H1 (cell line): Measurements from ENCODE around the gene ASTN2. TPM values are rescaled to one million over a fixed set of nuclear protein-coding genes. Genes with fewer than 3 reads are reported as not detected.

Experiments used
- CTCF ChIA-PET: fragments of 300-600 bp; sonication (Branson Sonifier 250); formaldehyde crosslinking; loops from one replicate; lab custom pipeline; 2021; ENCODE audit not compliant: partially characterized antibody; lab: Charles Lee
- POLR2A ChIA-PET: fragments of 300-600 bp; sonication (Branson Sonifier 250); formaldehyde crosslinking; loops from one replicate; lab custom pipeline; 2021; ENCODE audit warnings: inconsistent platforms; ENCODE audit not compliant: partially characterized antibody; lab: Charles Lee
- DNase-seq, 2 experiments: peaks; one replicate each; pipeline versions ENCODE4 v3.0.0 to v3.0.0-alpha.2; 2010 to 2022; ENCODE audit warnings: low spot score in 2 of 2, low read depth in 1 of 2, mixed read lengths in 1 of 2
- FAIRE-seq: peaks from 2 replicates; lab custom pipeline; 2011; peaks lifted over from hg19 to GRCh38; lab: Jason Lieb, UNC
- H2AFZ ChIP-seq: 2 replicates; pipeline ENCODE4 v1.8.1; 2012; ENCODE audit warnings: low read length, inconsistent platforms
- H2AK5ac ChIP-seq: 2 replicates; pipeline ENCODE4 v1.6.1; 2013; ENCODE audit warnings: low read depth, low read length
- H2BK120ac ChIP-seq: replicated peaks from 2 replicates; pipeline ENCODE3; 2013; ENCODE audit warnings: low read depth, low read length, inconsistent platforms
- H2BK12ac ChIP-seq: 2 replicates; pipeline ENCODE4 v1.6.1; 2013; ENCODE audit warnings: low read depth, low read length
- H2BK15ac ChIP-seq: 2 replicates; pipeline ENCODE4 v1.6.1; 2013; ENCODE audit warnings: low read length
- H2BK20ac ChIP-seq: 2 replicates; pipeline ENCODE4 v1.6.1; 2013; ENCODE audit warnings: low read length
- H2BK5ac ChIP-seq: 2 replicates; pipeline ENCODE4 v1.6.1; 2013; ENCODE audit warnings: low read depth, low read length
- H3K14ac ChIP-seq: 2 replicates; pipeline ENCODE4 v1.6.1; 2013; ENCODE audit warnings: inconsistent platforms; ENCODE audit not compliant: insufficient read length
- H3K18ac ChIP-seq: 2 replicates; pipeline ENCODE4 v1.6.1; 2013; ENCODE audit warnings: low read length; ENCODE audit errors: extremely low read depth
- H3K23ac ChIP-seq: 2 replicates; pipeline ENCODE4 v1.6.1; 2013; ENCODE audit warnings: inconsistent platforms; ENCODE audit not compliant: insufficient read length
- H3K23me2 ChIP-seq: 2 replicates; pipeline ENCODE4 v1.6.1; 2013; ENCODE audit warnings: low read depth, low read length
- H3K27ac ChIP-seq: 2 replicates; pipeline ENCODE4 v1.6.1; 2011; ENCODE audit warnings: low read depth, low read length, inconsistent platforms
- H3K27me3 ChIP-seq, 4 experiments: replicated peaks in 1 of 4; 1 replicate in 1 of 4; 2 replicates in 3 of 4; pipeline versions ENCODE4 v1.6.1 to v1.8.1; 2011 to 2013; ENCODE audit warnings: low read length in 3 of 4, mild to moderate bottlenecking in 3 of 4, inconsistent platforms in 2 of 4, mixed read lengths in 2 of 4, moderate library complexity in 1 of 4; ENCODE audit not compliant: control insufficient read depth in 3 of 4, insufficient read depth in 3 of 4; ENCODE audit errors: extremely low read depth in 1 of 4
- H3K36me3 ChIP-seq, 4 experiments: 2 replicates each; pipeline versions ENCODE4 v1.6.1 to v1.8.1; 2011 to 2013; ENCODE audit warnings: mild to moderate bottlenecking in 4 of 4, low read length in 3 of 4, moderate library complexity in 2 of 4, control low read depth in 1 of 4, inconsistent platforms in 1 of 4; ENCODE audit not compliant: insufficient read depth in 4 of 4, control insufficient read depth in 2 of 4
- H3K4ac ChIP-seq: replicated peaks from 2 replicates; pipeline ENCODE3; 2013; ENCODE audit warnings: low read length, low read depth, mixed read lengths, inconsistent platforms; ENCODE audit not compliant: insufficient read length
- H3K4me1 ChIP-seq, 4 experiments: replicated peaks in 1 of 4; 1 replicate in 1 of 4; 2 replicates in 3 of 4; pipeline versions ENCODE4 v1.6.1 to v1.8.1; 2011 to 2013; ENCODE audit warnings: low read length in 3 of 4, inconsistent platforms in 2 of 4, mixed read lengths in 1 of 4; ENCODE audit not compliant: insufficient read depth in 4 of 4, control insufficient read depth in 3 of 4
- H3K4me2 ChIP-seq, 2 experiments: 2 replicates each; pipeline versions ENCODE4 v1.6.1 to v1.8.1; 2011 to 2013; ENCODE audit warnings: low read depth in 2 of 2, low read length in 2 of 2, control low read depth in 1 of 2, inconsistent platforms in 1 of 2, mild to moderate bottlenecking in 1 of 2; ENCODE audit not compliant: insufficient read depth in 1 of 2
- H3K4me3 ChIP-seq, 4 experiments: fragments of 200-600, 300-600 bp in 1 of 4; sonication (generic), shearing (Covaris generic), sonication (Bioruptor Twin) in 1 of 4; 2 replicates each; pipeline versions ENCODE4 v1.5.1 to v1.8.1; 2011 to 2016; ENCODE audit warnings: low read length in 4 of 4, low read depth in 3 of 4, control low read depth in 2 of 4, inconsistent platforms in 2 of 4, mild to moderate bottlenecking in 2 of 4, mixed read lengths in 1 of 4, moderate library complexity in 1 of 4; ENCODE audit not compliant: insufficient read depth in 2 of 4; ENCODE audit errors: extremely low read depth in 1 of 4
- H3K56ac ChIP-seq: replicated peaks from 2 replicates; pipeline ENCODE3; 2013; ENCODE audit warnings: low read depth, mild to moderate bottlenecking, mixed read lengths, low read length, inconsistent platforms; ENCODE audit not compliant: insufficient read length
- H3K79me1 ChIP-seq: 2 replicates; pipeline ENCODE4 v1.6.1; 2013; ENCODE audit warnings: low read depth, low read length, control low read depth
- H3K79me2 ChIP-seq, 2 experiments: 2 replicates each; pipeline versions ENCODE4 v1.6.1 to v1.8.1; 2012 to 2013; ENCODE audit warnings: low read length in 2 of 2, mild to moderate bottlenecking in 2 of 2, inconsistent platforms in 1 of 2; ENCODE audit not compliant: insufficient read depth in 2 of 2, control insufficient read depth in 1 of 2
- H3K9ac ChIP-seq, 4 experiments: replicated peaks in 1 of 4; 1 replicate in 1 of 4; 2 replicates in 3 of 4; pipeline versions ENCODE4 v1.6.1 to v1.8.1; 2011 to 2013; ENCODE audit warnings: low read depth in 3 of 4, low read length in 3 of 4, control low read depth in 2 of 4, mild to moderate bottlenecking in 2 of 4, moderate library complexity in 2 of 4, inconsistent platforms in 1 of 4; ENCODE audit errors: extremely low read depth in 1 of 4
- H3K9me3 ChIP-seq, 2 experiments: 2 replicates each; pipeline versions ENCODE4 v1.6.1 to v1.8.1; 2012 to 2013; ENCODE audit warnings: mild to moderate bottlenecking in 2 of 2, moderate library complexity in 2 of 2, control low read depth in 1 of 2, inconsistent platforms in 1 of 2, low read depth in 1 of 2, low read length in 1 of 2, mixed read lengths in 1 of 2; ENCODE audit not compliant: insufficient read depth in 2 of 2
- H4K20me1 ChIP-seq, 2 experiments: replicated peaks in 1 of 2; 2 replicates each; pipeline versions ENCODE3 to v1.8.1; 2011 to 2013; ENCODE audit warnings: inconsistent platforms in 2 of 2, low read length in 2 of 2, mild to moderate bottlenecking in 1 of 2; ENCODE audit not compliant: insufficient read depth in 2 of 2, control insufficient read depth in 1 of 2
- H4K5ac ChIP-seq: 2 replicates; pipeline ENCODE4 v1.6.1; 2013; ENCODE audit warnings: low read length, low read depth, mixed read lengths, inconsistent platforms; ENCODE audit not compliant: insufficient read length
- H4K8ac ChIP-seq: 2 replicates; pipeline ENCODE4 v1.8.0; 2013; ENCODE audit warnings: mild to moderate bottlenecking, moderate library complexity, low read length, inconsistent platforms; ENCODE audit not compliant: insufficient read depth; ENCODE audit errors: extremely low read depth
- H4K91ac ChIP-seq: replicated peaks from 2 replicates; pipeline ENCODE3; 2013; ENCODE audit warnings: low read length, mixed read lengths, inconsistent platforms; ENCODE audit not compliant: insufficient read length
- CTBP2 ChIP-seq: IDR thresholded peaks from 2 replicates; pipeline ENCODE4 v1.7.0; 2011; ENCODE audit warnings: borderline replicate concordance, mild to moderate bottlenecking, moderate library complexity, mixed read lengths, low read length; ENCODE audit not compliant: insufficient read depth, insufficient read length
- EP300 ChIP-seq, 2 experiments: IDR thresholded peaks; 1 replicate in 1 of 2; 2 replicates in 1 of 2; pipeline ENCODE4 v1.6.1; 2011 to 2012; ENCODE audit warnings: low read depth in 2 of 2, low read length in 2 of 2, mild to moderate bottlenecking in 2 of 2, borderline replicate concordance in 1 of 2, inconsistent platforms in 1 of 2, moderate library complexity in 1 of 2
- NANOG ChIP-seq: IDR thresholded peaks from 2 replicates; pipeline ENCODE4 v1.6.1; 2011; ENCODE audit warnings: low read length, low read depth, mild to moderate bottlenecking, inconsistent platforms; ENCODE audit not compliant: insufficient read depth, poor library complexity, severe bottlenecking
- POLR2A ChIP-seq, 2 experiments: IDR thresholded peaks; 1 replicate in 1 of 2; 2 replicates in 1 of 2; pipeline ENCODE4 v1.6.1; 2011; ENCODE audit warnings: low read depth in 2 of 2, low read length in 2 of 2, mild to moderate bottlenecking in 2 of 2; ENCODE audit errors: control extremely low read depth in 1 of 2
- SAP30 ChIP-seq: fragments of 300-600 bp; sonication (generic); IDR thresholded peaks from 2 replicates; pipeline ENCODE4 v1.7.1; 2012; ENCODE audit warnings: low read length, moderate library complexity, mild to moderate bottlenecking, inconsistent platforms; ENCODE audit not compliant: insufficient read depth, insufficient replicate concordance
- SP2 ChIP-seq: IDR thresholded peaks from 2 replicates; pipeline ENCODE4 v1.6.1; 2012; ENCODE audit warnings: mild to moderate bottlenecking, low read length, inconsistent platforms
- ZNF274 ChIP-seq: IDR thresholded peaks from 2 replicates; pipeline ENCODE4 v1.7.0; 2012; ENCODE audit warnings: low read length, borderline replicate concordance; ENCODE audit errors: extremely low read depth
- polyA plus RNA-seq, 7 experiments: library from polyadenylated mRNA; depleted of rRNA in 3 of 7; stranded (reverse) in 5 of 7; unstranded in 2 of 7; fragments of >200 nt in 5 of 7; fragments of 200-250 nt in 2 of 7; gene quantifications; 1 replicate in 5 of 7; 2 replicates in 1 of 7; 4 replicates in 1 of 7; pipeline versions ENCODE4 v1.2.1 to v1.2.3, GENCODE V29; 2011 to 2013; ENCODE audit warnings: missing spikeins in 2 of 7, mixed read lengths in 2 of 7
- total RNA-seq: library from RNA; stranded (reverse); fragmentation: NEBNext Ultra II Directional; extraction: Animal tissue kit (Norgen Biotek cat#: 25700); gene quantifications from 2 replicates; pipeline ENCODE4 v1.2.1, GENCODE V29; 2021

Gene ASTN2
- total and polyA plus RNA-seq, 2 of the 8 experiments (the other 6 are each of a cell fraction or from before 2014, with no cell fraction given) = 8.2 to 13.7 TPM

DNA sequence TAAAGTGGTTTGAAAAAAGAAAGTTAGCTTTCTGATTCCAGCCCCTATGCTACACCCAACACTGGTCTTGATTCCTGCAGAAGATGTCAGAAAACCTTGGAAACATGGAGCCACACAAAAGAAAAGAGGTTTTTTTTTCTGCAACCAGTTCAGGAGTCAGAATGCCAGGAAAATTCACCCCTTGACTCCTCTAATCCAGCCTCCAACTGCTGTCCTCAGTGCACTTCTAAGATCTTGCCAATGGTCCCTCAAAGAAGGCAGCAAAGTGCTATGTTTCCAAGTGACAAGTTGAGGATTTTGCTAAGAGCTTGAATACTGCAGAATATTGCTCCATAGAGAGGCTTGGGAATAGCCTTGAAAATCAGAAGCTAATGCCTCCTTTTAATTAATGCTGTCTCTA lies 617.6 kb downstream of the ASTN2 start:
- no peaks in the 10 kb centered on the region for H3K23me2 ChIP-seq
- no peaks in the 10 kb centered on the region for H3K27me3 ChIP-seq
- TF ChIP-seq EP300 (IDR thresholded peaks at IDR 0.05; ENCODE audit: borderline replicate concordance in 1 of 2, low read depth in 2 of 2, low read length in 2 of 2) (no peak), ZNF274 (no peak), NANOG (no peak), POLR2A (IDR thresholded peaks at IDR 0.05; ENCODE audit: control extremely low read depth in 1 of 2, low read depth in 2 of 2, low read length in 2 of 2) (no peak), SAP30 (no peak), SP2 (no peak), CTBP2 (no peak)
- no peak overlapping the region for H3K18ac ChIP-seq
- H3K23ac ChIP-seq = no peak overlapping the region
- POLR2A ChIA-PET = no interaction called here
- no peaks in the 10 kb centered on the region for H3K9me3 ChIP-seq
- H3K56ac ChIP-seq = no peak overlapping the region
- no peaks in the 10 kb centered on the region for H3K79me1 ChIP-seq
- H3K27ac ChIP-seq = no peak overlapping the region
- H3K4me1 ChIP-seq = peaks cover 0 to 12% (median 9%) of the 10 kb centered on the region in 4 experiments; a peak in 5 of 7 replicates
- no peak overlapping the region for H3K14ac ChIP-seq
- no peak overlapping the region for H3K4ac ChIP-seq
- DNase-seq (no peak), FAIRE-seq (no peak)
- H2AFZ ChIP-seq = no peak overlapping the region
- H2BK120ac ChIP-seq = no peak overlapping the region
- H2BK12ac ChIP-seq = no peak overlapping the region
- CTCF ChIA-PET = interaction anchor here (1.9 to 3.3 kb wide), 2 partner anchors 60 to 63 kb away, joined by 6 to 12 read pairs; no protein-coding TSS in a partner anchor
- H3K9ac ChIP-seq = no peak overlapping the region
- no peak overlapping the region for H4K91ac ChIP-seq
- no peak overlapping the region for H2BK20ac ChIP-seq
- no peak overlapping the region for H2AK5ac ChIP-seq
- no peak overlapping the region for H3K4me3 ChIP-seq
- no peak overlapping the region for H3K4me2 ChIP-seq
- H3K36me3 ChIP-seq = no peaks in the 10 kb centered on the region
- no peaks in the 10 kb centered on the region for H4K20me1 ChIP-seq
- H2BK15ac ChIP-seq = no peak overlapping the region
- H3K79me2 ChIP-seq = no peaks in the 10 kb centered on the region
- H4K5ac ChIP-seq = no peak overlapping the region
- no peak overlapping the region for H2BK5ac ChIP-seq
- no peak overlapping the region for H4K8ac ChIP-seq
